ENCODE results near the gene ZNF330. TPM values are rescaled to one million over a fixed set of nuclear protein-coding genes. Genes with fewer than 3 reads are reported as not detected.

ZNF330 gene
- total and polyA plus RNA-seq, 10 donors, result 23.4 to 45.0 (median 36.1) TPM

- intact Hi-C loops (cut with DNase I; ENCODE audit: low total_unique reads), result no loop called here
- TF ChIP-seq POLR2AphosphoS5 (IDR thresholded peaks at IDR 0.05), result no peak
- TF ChIP-seq POLR2A (IDR thresholded peaks at IDR 0.05), result no peak
- TF ChIP-seq CTCF (IDR thresholded peaks at IDR 0.05 in 8 of 11, conservative IDR thresholded peaks at IDR 0.05 in 3 of 11), result no peak
- no peak overlapping the region for H3K4me3 ChIP-seq
- no peaks in the 10 kb centered on the region for H3K27me3 ChIP-seq (replicated peaks in 1 of 7)
- H3K9me3 ChIP-seq, result peaks cover 0 to 5% (median 0%) of the 10 kb centered on the region in 8 donors
- 73 to 82% (median 76%) methylated on average over 2 of the region's 2 CpGs for WGBS, 5 donors
- no peaks in the 10 kb centered on the region for H3K36me3 ChIP-seq
- H3K4me1 ChIP-seq, result no peaks in the 10 kb centered on the region
- no peak for DNase-seq
- no peak overlapping the region for H3K27ac ChIP-seq
Measured at GRCh38 chr4:141247430-141247780, 26.7 kb downstream of the ZNF330 start.

- Histone ChIP-seq H3K36me3 (no peaks in the 10 kb centered on the region), H3K27ac (no peak overlapping the region), H3K4me1 (no peaks in the 10 kb centered on the region), H3K9me3 (peaks cover 0 to 5% (median 0%) of the 10 kb centered on the region in 8 donors), H3K27me3 (replicated peaks in 1 of 7) (no peaks in the 10 kb centered on the region), H3K4me3 (no peak overlapping the region)
- DNase-seq, result no peak
- intact Hi-C loops (cut with DNase I; ENCODE audit: low total_unique reads), result no loop called here
- 69 to 85% (median 75%) methylated on average over 4 of the region's 4 CpGs for WGBS, 5 donors
- TF ChIP-seq POLR2AphosphoS5 (IDR thresholded peaks at IDR 0.05) (peak in 2 of 3 donors; percentile 32 to 46), POLR2A (IDR thresholded peaks at IDR 0.05) (no peak), CTCF (IDR thresholded peaks at IDR 0.05 in 8 of 11, conservative IDR thresholded peaks at IDR 0.05 in 3 of 11) (no peak)
Measured at GRCh38 chr4:141248029-141248428, 27.3 kb downstream of the ZNF330 start.

GRCh38 chr4:141248486-141248885, 27.8 kb downstream of the ZNF330 start:
- no peaks in the 10 kb centered on the region for H3K4me1 ChIP-seq
- no peak overlapping the region for H3K27ac ChIP-seq
- H3K36me3 ChIP-seq, result no peaks in the 10 kb centered on the region
- intact Hi-C loops (cut with DNase I; ENCODE audit: low total_unique reads), result no loop called here
- TF ChIP-seq POLR2A (IDR thresholded peaks at IDR 0.05), result no peak
- TF ChIP-seq CTCF (IDR thresholded peaks at IDR 0.05 in 8 of 11, conservative IDR thresholded peaks at IDR 0.05 in 3 of 11), result no peak
- no peak for TF ChIP-seq POLR2AphosphoS5 (IDR thresholded peaks at IDR 0.05)
- no peak for DNase-seq
- peaks cover 0 to 5% (median 0%) of the 10 kb centered on the region in 8 donors for H3K9me3 ChIP-seq
- no peaks in the 10 kb centered on the region for H3K27me3 ChIP-seq (replicated peaks in 1 of 7)
- no peak overlapping the region for H3K4me3 ChIP-seq

- Histone ChIP-seq H3K27ac (no peak overlapping the region), H3K27me3 (replicated peaks in 1 of 7) (no peaks in the 10 kb centered on the region), H3K9me3 (peaks cover 0 to 5% (median 0%) of the 10 kb centered on the region in 8 donors), H3K4me1 (no peaks in the 10 kb centered on the region), H3K36me3 (no peaks in the 10 kb centered on the region), H3K4me3 (no peak overlapping the region)
- intact Hi-C loops (cut with DNase I; ENCODE audit: low total_unique reads), result no loop called here
- TF ChIP-seq POLR2A (IDR thresholded peaks at IDR 0.05) (no peak), POLR2AphosphoS5 (IDR thresholded peaks at IDR 0.05) (no peak), CTCF (IDR thresholded peaks at IDR 0.05 in 8 of 11, conservative IDR thresholded peaks at IDR 0.05 in 3 of 11) (no peak)
- no peak for DNase-seq
Measured at GRCh38 chr4:141254326-141254725, 33.6 kb downstream of the ZNF330 start.

All from spleen (tissue), 11 donors.